Bronchial epithelial cell (primary cell): ENCODE data around the gene HRH3. TPM values are rescaled to one million over a fixed set of nuclear protein-coding genes. Genes with fewer than 3 reads are reported as not detected.

Experiments used
- DNase-seq: peaks from one replicate; pipeline ENCODE4 v3.0.0-alpha.2; 2010; ENCODE audit warnings: low read depth
- FAIRE-seq: peaks from 2 replicates; lab custom pipeline; 2011; peaks lifted over from hg19 to GRCh38; lab: Jason Lieb, UNC
- H3K27me3 ChIP-seq: 2 replicates; pipeline ENCODE4 v1.5.1; 2011; ENCODE audit warnings: low read length; ENCODE audit not compliant: control insufficient read depth, insufficient read depth
- H3K36me3 ChIP-seq: 2 replicates; pipeline ENCODE4 v1.5.1; 2011; ENCODE audit warnings: low read length; ENCODE audit not compliant: control insufficient read depth, insufficient read depth
- H3K4me3 ChIP-seq: 2 replicates; pipeline ENCODE4 v1.5.1; 2011; ENCODE audit warnings: mild to moderate bottlenecking, low read depth, low read length, control low read depth
- total RNA-seq: library from RNA; depleted of rRNA; stranded (reverse); fragments of >200 nt; gene quantifications from 2 replicates; pipeline ENCODE4 v1.2.1, GENCODE V29; 2014
- TF ChIP-seq, protein P1 (sequence below): IDR thresholded peaks from 2 replicates; pipeline ENCODE4 v1.5.1; 2011; ENCODE audit warnings: mild to moderate bottlenecking, moderate library complexity, low read length, control low read depth, inconsistent platforms; ENCODE audit not compliant: insufficient read depth, severe bottlenecking

The HRH3 gene
- total RNA-seq, 1 donor from 2014 or later, result not detected

DNA sequence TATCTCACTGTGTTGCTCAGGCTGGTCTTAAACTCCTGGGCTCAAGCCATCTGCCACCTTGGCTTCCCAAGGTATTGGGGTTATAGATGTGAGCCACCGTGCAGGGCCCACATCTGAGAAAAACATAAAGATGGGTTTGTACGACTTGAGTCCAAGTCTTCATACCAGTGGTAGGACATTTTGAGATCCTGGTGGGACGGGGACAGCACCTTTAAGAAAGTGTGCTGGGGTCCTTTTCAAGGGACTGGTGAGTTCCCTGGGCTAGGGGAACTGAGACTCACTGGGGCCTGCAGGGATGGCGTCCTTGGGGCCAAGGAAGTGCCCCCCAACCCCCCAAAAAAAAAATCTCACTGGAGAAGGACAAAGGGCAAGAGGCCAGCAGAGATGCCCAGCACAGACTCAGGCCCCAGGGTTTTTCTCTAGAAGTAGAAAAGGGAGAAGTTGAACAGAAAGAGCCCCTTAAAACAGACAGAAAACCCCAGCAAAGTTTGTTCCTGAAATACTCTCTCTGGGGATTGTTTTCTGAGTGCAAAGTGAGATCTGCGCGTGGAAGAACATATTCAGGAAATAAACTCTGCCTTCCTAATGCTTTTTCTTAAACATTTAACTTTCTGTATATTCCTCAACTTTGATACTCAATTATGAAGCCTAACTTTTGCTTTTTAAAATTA lies 28.9 kb upstream of the HRH3 start:
- H3K36me3 ChIP-seq, result peaks cover 7% of the 10 kb centered on the region
- DNase-seq, result no peak
- no peak overlapping the region for H3K4me3 ChIP-seq
- TF ChIP-seq, protein P1, sequence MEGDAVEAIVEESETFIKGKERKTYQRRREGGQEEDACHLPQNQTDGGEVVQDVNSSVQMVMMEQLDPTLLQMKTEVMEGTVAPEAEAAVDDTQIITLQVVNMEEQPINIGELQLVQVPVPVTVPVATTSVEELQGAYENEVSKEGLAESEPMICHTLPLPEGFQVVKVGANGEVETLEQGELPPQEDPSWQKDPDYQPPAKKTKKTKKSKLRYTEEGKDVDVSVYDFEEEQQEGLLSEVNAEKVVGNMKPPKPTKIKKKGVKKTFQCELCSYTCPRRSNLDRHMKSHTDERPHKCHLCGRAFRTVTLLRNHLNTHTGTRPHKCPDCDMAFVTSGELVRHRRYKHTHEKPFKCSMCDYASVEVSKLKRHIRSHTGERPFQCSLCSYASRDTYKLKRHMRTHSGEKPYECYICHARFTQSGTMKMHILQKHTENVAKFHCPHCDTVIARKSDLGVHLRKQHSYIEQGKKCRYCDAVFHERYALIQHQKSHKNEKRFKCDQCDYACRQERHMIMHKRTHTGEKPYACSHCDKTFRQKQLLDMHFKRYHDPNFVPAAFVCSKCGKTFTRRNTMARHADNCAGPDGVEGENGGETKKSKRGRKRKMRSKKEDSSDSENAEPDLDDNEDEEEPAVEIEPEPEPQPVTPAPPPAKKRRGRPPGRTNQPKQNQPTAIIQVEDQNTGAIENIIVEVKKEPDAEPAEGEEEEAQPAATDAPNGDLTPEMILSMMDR, result no peak
- H3K27me3 ChIP-seq, result no peaks in the 10 kb centered on the region
- no peak for FAIRE-seq

DNA sequence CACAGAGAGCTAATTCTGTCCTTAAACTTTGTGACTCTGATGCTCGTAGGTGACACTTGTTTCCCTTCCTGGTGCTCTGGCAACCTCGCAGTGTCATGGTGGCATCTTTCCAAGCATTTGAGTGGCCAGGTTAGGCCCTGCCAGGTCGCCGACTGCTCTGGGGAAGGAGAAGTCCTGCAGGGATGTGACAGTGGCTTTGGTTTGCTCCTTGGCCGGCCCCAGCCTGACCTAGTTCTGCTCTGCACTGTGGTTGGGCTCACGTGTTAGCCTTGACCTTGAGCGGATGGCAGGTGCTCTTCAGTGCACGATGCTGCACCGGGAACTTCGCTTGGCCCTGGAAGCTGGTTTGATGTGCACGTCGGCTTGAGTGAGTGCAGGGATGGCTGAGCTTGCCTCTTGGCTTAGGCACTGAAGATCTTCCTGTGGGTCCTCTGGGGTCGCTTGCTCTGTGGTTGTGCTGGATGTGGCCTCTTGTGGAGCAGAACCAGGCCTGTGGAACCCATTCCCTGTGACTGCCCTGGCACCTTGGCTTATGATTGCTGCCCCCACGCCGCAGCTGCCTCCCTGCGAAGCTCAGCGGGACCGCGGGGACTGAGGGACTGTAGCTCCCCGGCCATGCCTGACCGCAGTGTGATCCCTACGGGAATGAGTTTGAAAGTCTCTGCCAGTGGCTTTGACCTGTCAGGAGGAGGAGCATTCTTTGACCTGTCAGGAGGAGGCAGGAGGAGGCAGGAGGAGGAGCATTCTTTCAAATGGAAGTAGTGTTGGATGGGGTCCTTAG lies 27.0 kb upstream of the HRH3 start:
- Histone ChIP-seq H3K4me3 (no peak overlapping the region), H3K27me3 (no peaks in the 10 kb centered on the region), H3K36me3 (peaks cover 15% of the 10 kb centered on the region)
- no peak for DNase-seq
- FAIRE-seq, result no peak
- TF ChIP-seq, protein P1, result no peak

DNA sequence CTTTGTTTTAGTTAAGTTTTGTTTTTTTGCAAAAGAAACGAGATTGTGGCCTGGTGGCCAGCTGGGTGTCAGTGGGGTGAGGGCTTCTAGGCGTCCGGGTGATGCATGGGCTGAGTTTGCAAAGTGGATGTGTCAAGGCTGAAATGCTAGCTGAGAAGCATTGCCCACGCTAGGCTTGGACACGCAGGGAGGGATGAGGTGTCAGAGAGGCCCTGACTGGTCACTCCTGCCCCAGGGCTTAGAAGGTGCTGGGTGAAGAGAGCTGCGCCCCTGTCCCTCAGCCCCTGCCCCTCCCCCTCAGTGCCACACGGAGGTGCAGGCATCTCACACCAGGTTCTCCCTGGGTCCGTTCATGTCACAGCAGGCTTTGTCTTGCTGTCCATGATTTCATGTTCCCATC lies 26.4 kb upstream of the HRH3 start:
- no peak for FAIRE-seq

GRCh38 chr20:62245911-62246280 lies 25.8 kb upstream of the HRH3 start:
- no peak for DNase-seq
- TF ChIP-seq, protein P1, result no peak
- FAIRE-seq, result no peak
- Histone ChIP-seq H3K36me3 (peaks cover 15% of the 10 kb centered on the region), H3K27me3 (no peaks in the 10 kb centered on the region), H3K4me3 (no peak overlapping the region)

More for the DNA sequence above, 26.4 kb upstream of the HRH3 start:
- Histone ChIP-seq H3K4me3 (no peak overlapping the region), H3K27me3 (no peaks in the 10 kb centered on the region), H3K36me3 (peaks cover 15% of the 10 kb centered on the region)
- TF ChIP-seq, protein P1, result no peak
- no peak for DNase-seq

DNA sequence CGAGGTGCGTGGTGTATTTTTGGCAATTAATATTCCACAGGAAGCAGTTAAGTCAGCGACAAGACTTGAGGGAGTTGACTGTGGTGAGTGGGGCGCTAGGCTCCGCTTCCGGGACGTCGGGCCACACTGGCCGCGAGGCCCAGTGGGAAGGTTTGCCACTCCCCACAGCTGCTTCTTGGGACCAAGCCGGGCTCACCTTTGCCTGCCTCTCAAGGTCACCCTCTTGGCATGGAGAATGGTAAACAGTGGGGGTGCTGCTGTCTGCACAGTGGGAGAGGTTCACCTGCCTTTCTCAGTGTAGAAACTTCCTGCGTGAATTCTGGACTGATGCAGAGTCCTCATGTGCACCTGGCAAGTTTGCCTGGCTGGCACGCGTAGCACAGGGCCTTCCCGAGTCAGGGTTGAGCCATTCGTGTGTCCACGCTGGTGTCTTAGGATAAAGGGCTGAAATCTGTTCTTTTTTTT lies 24.6 kb upstream of the HRH3 start:
- H3K27me3 ChIP-seq, result no peaks in the 10 kb centered on the region
- H3K4me3 ChIP-seq, result no peak overlapping the region
- no peak for DNase-seq
- peaks cover 12% of the 10 kb centered on the region for H3K36me3 ChIP-seq
- FAIRE-seq, result no peak
- TF ChIP-seq, protein P1, result no peak
